ENCODE results near the gene JAK3. TPM values are rescaled to one million over a fixed set of nuclear protein-coding genes. Genes with fewer than 3 reads are reported as not detected.

The JAK3 gene
- total RNA-seq, 1 experiment from 2014 or later, result not detected

DNA sequence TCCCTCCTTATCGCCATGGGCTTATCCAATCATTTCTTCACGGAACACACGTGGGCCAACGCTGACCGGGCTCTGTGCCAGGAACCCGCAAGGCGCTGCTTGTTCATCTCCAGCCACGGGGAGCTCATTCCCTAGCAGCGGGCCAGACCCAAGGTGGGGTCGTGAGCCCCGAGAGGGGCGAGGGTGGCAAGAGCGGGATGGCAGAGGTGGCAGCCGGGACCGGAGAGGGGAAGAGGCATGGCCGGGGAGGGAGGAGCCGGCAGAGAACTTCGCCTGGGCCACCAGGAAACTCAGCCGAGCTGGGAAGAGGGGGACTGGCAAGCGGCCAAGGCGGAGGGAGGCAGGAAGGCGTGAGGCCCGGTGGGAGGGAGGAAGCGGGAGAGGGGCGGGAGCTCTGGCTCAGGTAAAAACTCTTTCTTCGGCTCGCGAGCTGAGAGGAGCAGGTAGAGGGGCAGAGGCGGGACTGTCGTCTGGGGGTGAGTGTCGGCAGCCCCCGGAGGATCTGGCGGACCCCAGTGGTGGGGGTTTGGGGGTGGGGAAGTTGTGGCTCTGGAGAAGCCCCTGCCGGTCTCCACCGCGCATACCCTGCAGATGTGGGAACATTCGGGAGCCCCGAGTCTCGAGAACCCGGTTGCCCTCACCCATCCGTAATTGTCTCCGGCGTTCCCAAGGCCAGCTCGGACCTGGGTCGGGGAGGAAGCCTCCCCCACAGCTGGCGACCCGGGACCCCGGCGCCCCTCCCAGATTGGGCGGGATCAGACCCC is 52.9 kb downstream of the JAK3 start, which contains the start of gene B3GNT3:
Gene B3GNT3, plus strand, starts transcription at position 408 of the 764 bp plus-strand sequence. CDS start 12,670 bp downstream, outside the sequence.
- H3K4me3 Mint-ChIP-seq (ENCODE audit: unreplicated experiment), result peak within 1 kb of the TSS; percentile 67
- no peaks in the 10 kb centered on the region for H3K36me3 Mint-ChIP-seq (ENCODE audit: insufficient read depth, unreplicated experiment)
- no peaks in the 10 kb centered on the region for H3K4me1 Mint-ChIP-seq (ENCODE audit: low read depth, unreplicated experiment)
- POLR2A ChIA-PET, result no interaction called here
- CTCF ChIA-PET, result interaction anchor here (0.5 to 0.6 kb wide), 2 partner anchors 31 to 1192 kb away, joined by 3 read pairs; no protein-coding TSS in a partner anchor
- no peaks in the 10 kb centered on the region for H3K9me3 Mint-ChIP-seq (ENCODE audit: unreplicated experiment)
- H3K27me3 Mint-ChIP-seq (ENCODE audit: insufficient read depth, unreplicated experiment), result peaks cover 2% of the 10 kb centered on the region
- Histone ChIP-seq H3K4me1 (peaks cover 22% of the 10 kb centered on the region), H3K9me3 (no peaks in the 10 kb centered on the region; the same call in 1 of the 2 replicates), H3K36me3 (ENCODE audit: control insufficient read depth, insufficient read depth, low read length) (no peaks in the 10 kb centered on the region), H3K4me3 (ENCODE audit: low read depth, low read length) (peak within 1 kb of the TSS; percentile 51), H3K27me3 (replicated peaks; ENCODE audit: control insufficient read depth, insufficient read depth, low read length) (no peaks in the 10 kb centered on the region)
- peak; percentile 49 to 76 for DNase-seq
- intact Hi-C loops (cut with micrococcal nuclease; ENCODE audit: unreplicated experiment), result no loop called here
- BruUV-seq (replicated peaks), result TSS peak; percentile 43
- TF ChIP-seq, protein P1, sequence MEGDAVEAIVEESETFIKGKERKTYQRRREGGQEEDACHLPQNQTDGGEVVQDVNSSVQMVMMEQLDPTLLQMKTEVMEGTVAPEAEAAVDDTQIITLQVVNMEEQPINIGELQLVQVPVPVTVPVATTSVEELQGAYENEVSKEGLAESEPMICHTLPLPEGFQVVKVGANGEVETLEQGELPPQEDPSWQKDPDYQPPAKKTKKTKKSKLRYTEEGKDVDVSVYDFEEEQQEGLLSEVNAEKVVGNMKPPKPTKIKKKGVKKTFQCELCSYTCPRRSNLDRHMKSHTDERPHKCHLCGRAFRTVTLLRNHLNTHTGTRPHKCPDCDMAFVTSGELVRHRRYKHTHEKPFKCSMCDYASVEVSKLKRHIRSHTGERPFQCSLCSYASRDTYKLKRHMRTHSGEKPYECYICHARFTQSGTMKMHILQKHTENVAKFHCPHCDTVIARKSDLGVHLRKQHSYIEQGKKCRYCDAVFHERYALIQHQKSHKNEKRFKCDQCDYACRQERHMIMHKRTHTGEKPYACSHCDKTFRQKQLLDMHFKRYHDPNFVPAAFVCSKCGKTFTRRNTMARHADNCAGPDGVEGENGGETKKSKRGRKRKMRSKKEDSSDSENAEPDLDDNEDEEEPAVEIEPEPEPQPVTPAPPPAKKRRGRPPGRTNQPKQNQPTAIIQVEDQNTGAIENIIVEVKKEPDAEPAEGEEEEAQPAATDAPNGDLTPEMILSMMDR (IDR thresholded peaks at IDR 0.05; ENCODE audit: insufficient read depth in 1 of 2, low read depth in 1 of 2, low read length in 1 of 2, severe bottlenecking in 1 of 2, unreplicated experiment in 1 of 2), result no peak
- no peak within 1 kb of the TSS for H3K27ac Mint-ChIP-seq (ENCODE audit: unreplicated experiment)

DNA sequence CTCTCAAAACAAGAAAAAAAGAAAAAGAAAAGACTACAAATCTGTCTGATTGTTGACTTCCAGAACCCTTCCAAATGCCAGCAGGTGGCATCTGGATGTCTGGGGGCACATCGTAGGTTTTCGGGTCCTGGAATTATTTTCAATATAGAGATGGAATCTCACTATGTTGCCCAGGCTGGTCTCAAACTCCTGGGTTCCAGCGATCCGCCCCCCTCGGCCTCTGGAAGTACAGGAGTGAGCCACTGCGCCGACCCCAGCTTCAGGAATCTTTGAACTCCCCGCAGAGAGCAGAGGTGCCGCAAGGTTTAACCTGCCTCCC is 53.4 kb downstream of the JAK3 start:
- BruUV-seq (replicated peaks), result no TSS peak
- Mint-ChIP-seq H3K27me3 (ENCODE audit: insufficient read depth, unreplicated experiment) (peaks cover 2% of the 10 kb centered on the region), H3K36me3 (ENCODE audit: insufficient read depth, unreplicated experiment) (no peaks in the 10 kb centered on the region), H3K9me3 (ENCODE audit: unreplicated experiment) (no peaks in the 10 kb centered on the region), H3K4me3 (ENCODE audit: unreplicated experiment) (peak overlapping the region; percentile 67), H3K4me1 (ENCODE audit: low read depth, unreplicated experiment) (no peaks in the 10 kb centered on the region), H3K27ac (ENCODE audit: unreplicated experiment) (no peak overlapping the region)
- H3K36me3 ChIP-seq (ENCODE audit: control insufficient read depth, insufficient read depth, low read length), result no peaks in the 10 kb centered on the region
- DNase-seq, result no peak
- peak overlapping the region; percentile 51; the same call in 1 of the 2 replicates for H3K4me3 ChIP-seq (ENCODE audit: low read depth, low read length)
- H3K27me3 ChIP-seq (replicated peaks; ENCODE audit: control insufficient read depth, insufficient read depth, low read length), result no peaks in the 10 kb centered on the region
- TF ChIP-seq, protein P1 (IDR thresholded peaks at IDR 0.05; ENCODE audit: insufficient read depth in 1 of 2, low read depth in 1 of 2, low read length in 1 of 2, severe bottlenecking in 1 of 2, unreplicated experiment in 1 of 2), result no peak
- POLR2A ChIA-PET, result no interaction called here
- peaks cover 22% of the 10 kb centered on the region for H3K4me1 ChIP-seq
- CTCF ChIA-PET, result interaction anchor here (0.6 kb wide), 1 partner anchor 1193 kb away, joined by 3 read pairs; no protein-coding TSS in a partner anchor
- intact Hi-C loops (cut with micrococcal nuclease; ENCODE audit: unreplicated experiment), result no loop called here
- H3K9me3 ChIP-seq, result no peaks in the 10 kb centered on the region; the same call in 1 of the 2 replicates

DNA sequence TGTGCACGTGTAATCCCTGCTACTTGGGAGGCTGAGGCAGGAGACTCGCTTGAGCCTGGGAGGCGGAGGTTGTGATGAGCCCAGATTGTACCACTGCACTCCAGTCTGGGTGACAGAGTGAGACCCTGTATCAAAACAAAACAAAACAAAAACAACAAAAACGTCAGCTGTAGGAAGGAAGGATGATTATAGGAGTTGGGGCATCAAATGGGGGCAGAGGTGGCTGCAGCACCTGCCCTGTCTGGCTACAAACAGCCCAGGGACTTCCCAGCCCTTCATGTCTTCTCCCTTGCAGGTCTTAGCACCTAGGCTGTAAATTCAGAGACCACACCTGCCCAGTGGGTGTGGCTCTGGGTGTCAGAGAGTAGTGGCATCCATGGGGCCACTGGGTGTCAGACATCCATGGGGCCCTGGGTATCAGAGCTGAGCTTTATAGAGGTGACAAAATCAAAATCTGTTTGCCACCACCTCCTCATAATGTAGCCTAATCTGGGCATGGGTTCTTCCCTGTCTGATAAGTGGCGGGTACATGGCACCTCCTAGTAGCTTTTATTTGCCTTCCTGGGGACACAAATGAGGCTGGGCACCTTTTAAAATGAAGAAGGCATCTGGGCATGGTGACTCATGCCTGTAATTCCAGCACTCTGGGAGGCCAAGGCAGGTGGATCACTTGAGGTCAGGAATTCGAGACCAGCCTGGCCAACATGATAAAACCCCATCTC is 57.6 kb downstream of the JAK3 start:
- Mint-ChIP-seq H3K9me3 (ENCODE audit: unreplicated experiment) (no peaks in the 10 kb centered on the region), H3K36me3 (ENCODE audit: insufficient read depth, unreplicated experiment) (no peaks in the 10 kb centered on the region), H3K4me3 (ENCODE audit: unreplicated experiment) (no peak overlapping the region), H3K27me3 (ENCODE audit: insufficient read depth, unreplicated experiment) (peaks cover 4% of the 10 kb centered on the region), H3K4me1 (ENCODE audit: low read depth, unreplicated experiment) (no peaks in the 10 kb centered on the region), H3K27ac (ENCODE audit: unreplicated experiment) (no peak overlapping the region)
- intact Hi-C loops (cut with micrococcal nuclease; ENCODE audit: unreplicated experiment), result no loop called here
- DNase-seq, result no peak
- H3K4me1 ChIP-seq, result no peaks in the 10 kb centered on the region
- H3K9me3 ChIP-seq, result no peaks in the 10 kb centered on the region; the same call in 1 of the 2 replicates
- no peaks in the 10 kb centered on the region for H3K27me3 ChIP-seq (replicated peaks; ENCODE audit: control insufficient read depth, insufficient read depth, low read length)
- BruUV-seq (replicated peaks), result no TSS peak
- TF ChIP-seq, protein P1 (IDR thresholded peaks at IDR 0.05; ENCODE audit: insufficient read depth in 1 of 2, low read depth in 1 of 2, low read length in 1 of 2, severe bottlenecking in 1 of 2, unreplicated experiment in 1 of 2), result no peak
- H3K36me3 ChIP-seq (ENCODE audit: control insufficient read depth, insufficient read depth, low read length), result no peaks in the 10 kb centered on the region
- CTCF ChIA-PET, result no interaction called here
- H3K4me3 ChIP-seq (ENCODE audit: low read depth, low read length), result no peak overlapping the region
- POLR2A ChIA-PET, result no interaction called here

All from Caco-2 (cell line).